HG02943 (cell line): ENCODE data around the gene TXNDC5.
"Not testable (repeated sequence)": the region's sequence is repeated elsewhere in the genome, so short reads cannot be mapped to it uniquely, and the experiment has no call there.

ENCODE experiments used
- ATAC-seq: cut with Tn5 transposase; IDR thresholded peaks from one replicate; pipeline ENCODE4 v1.9.1; 2021; ENCODE audit warnings: mild to moderate bottlenecking, low read depth, moderate library complexity; ENCODE audit not compliant: unreplicated experiment

The TXNDC5 gene

GRCh38 chr6:7897461-7898192 is 13.0 kb downstream of the TXNDC5 start:
- no peak for ATAC-seq

- ATAC-seq, result no peak
These were observed 14.1 kb downstream of the TXNDC5 start for GRCh38 chr6:7896465-7896987.

- no peak for ATAC-seq
These were observed 15.5 kb downstream of the TXNDC5 start for GRCh38 chr6:7895125-7895423.

- ATAC-seq, result no peak
These were observed 16.1 kb downstream of the TXNDC5 start for GRCh38 chr6:7894262-7895124.

- ATAC-seq, result no peak
These were observed 17.2 kb downstream of the TXNDC5 start for GRCh38 chr6:7893342-7893741.

- not testable (repeated sequence) for ATAC-seq
These were observed 18.2 kb downstream of the TXNDC5 start for GRCh38 chr6:7892367-7892766.

GRCh38 chr6:7891078-7891872 is 19.3 kb downstream of the TXNDC5 start:
- ATAC-seq, result no peak

GRCh38 chr6:7888587-7889357 is 21.8 kb downstream of the TXNDC5 start:
- no peak for ATAC-seq

- ATAC-seq, result no peak
These were observed 23.2 kb downstream of the TXNDC5 start for GRCh38 chr6:7887278-7887991.

GRCh38 chr6:7886132-7886531 is 24.5 kb downstream of the TXNDC5 start:
- ATAC-seq, result no peak

GRCh38 chr6:7883381-7883780 is 27.2 kb downstream of the TXNDC5 start:
- no peak for ATAC-seq

GRCh38 chr6:7882505-7883257 is 27.9 kb downstream of the TXNDC5 start:
- no peak for ATAC-seq

- ATAC-seq, result no peak
These were observed 28.7 kb downstream of the TXNDC5 start for GRCh38 chr6:7881765-7882500.

- ATAC-seq, result no peak
These were observed 29.9 kb downstream of the TXNDC5 start for GRCh38 chr6:7880718-7881107.

- ATAC-seq, result no peak
These were observed 30.4 kb downstream of the TXNDC5 start for GRCh38 chr6:7879980-7880717.

GRCh38 chr6:7879579-7879978 is 31.0 kb downstream of the TXNDC5 start:
- ATAC-seq, result no peak

GRCh38 chr6:7879043-7879442 is 31.5 kb downstream of the TXNDC5 start:
- no peak for ATAC-seq
